Activated CD4-positive, alpha-beta T cell treated with anti-CD3 and anti-CD28 coated beads for 4 hours (primary cell): ENCODE data around the gene SNCA.

ENCODE experiments used
- DNase-seq, 2 donors: peaks; one replicate each; pipeline ENCODE4 v3.0.0-alpha.2; 2020

SNCA gene

GRCh38 chr4:89703829-89704590 is 133.0 kb downstream of the SNCA start:
- no peak for DNase-seq

- DNase-seq: no peak
These were observed 136.1 kb downstream of the SNCA start for GRCh38 chr4:89700766-89701423.

GRCh38 chr4:89685690-89686089 is 151.3 kb downstream of the SNCA start:
- DNase-seq: no peak

- DNase-seq: no peak
These were observed 151.7 kb downstream of the SNCA start for GRCh38 chr4:89685277-89685676.

GRCh38 chr4:89684536-89684935 is 152.4 kb downstream of the SNCA start:
- no peak for DNase-seq

- DNase-seq: no peak
These were observed 154.2 kb downstream of the SNCA start for GRCh38 chr4:89682808-89683207.

GRCh38 chr4:89681671-89682070 is 155.3 kb downstream of the SNCA start:
- no peak for DNase-seq

- no peak for DNase-seq
These were observed 155.7 kb downstream of the SNCA start for GRCh38 chr4:89681219-89681618.

GRCh38 chr4:89674876-89675459 is 162.0 kb downstream of the SNCA start:
- no peak for DNase-seq
